Panc1 (cell line): ENCODE data around the gene ZCCHC10.

Source experiments
- CTCF ChIP-seq: fragments of 450-650 bp; IDR thresholded peaks from 2 replicates; pipeline ENCODE4 v1.5.1; 2017; ENCODE audit warnings: mild to moderate bottlenecking
- SIN3A ChIP-seq: IDR thresholded peaks from 2 replicates; pipeline ENCODE4 v1.6.1; 2012; ENCODE audit warnings: low read depth, mild to moderate bottlenecking, low read length, moderate library complexity, borderline replicate concordance; ENCODE audit not compliant: insufficient read depth

- TF ChIP-seq CTCF (no peak), SIN3A (no peak)
Observed at GRCh38 chr5:132981288-132981687, 45.1 kb downstream of the ZCCHC10 start.
